Activated CD4-positive, alpha-beta T cell treated with anti-CD3 and anti-CD28 coated beads, Interleukin-2, amount 50 U/mL, for 16 hours (primary cell): ENCODE data around the gene LAMTOR5.
"Not testable (repeated sequence)": the region's sequence is repeated elsewhere in the genome, so short reads cannot be mapped to it uniquely, and the experiment has no call there.

Source experiments
- DNase-seq: peaks from one replicate; pipeline ENCODE4 v3.0.0-alpha.2; 2020

LAMTOR5 gene

GRCh38 chr1:110407260-110408210, at the start of gene LAMTOR5:
Gene LAMTOR5, minus strand, starts transcription at chr1:110407694. Its CDS starts 74 bp downstream, at chr1:110407620.
- DNase-seq: peak; percentile 95

GRCh38 chr1:110457206-110457605, 49.7 kb upstream of the LAMTOR5 start:
- no peak for DNase-seq

GRCh38 chr1:110455151-110455550, 47.7 kb upstream of the LAMTOR5 start:
- DNase-seq: no peak

GRCh38 chr1:110454328-110454727, 46.8 kb upstream of the LAMTOR5 start:
- no peak for DNase-seq

DNA sequence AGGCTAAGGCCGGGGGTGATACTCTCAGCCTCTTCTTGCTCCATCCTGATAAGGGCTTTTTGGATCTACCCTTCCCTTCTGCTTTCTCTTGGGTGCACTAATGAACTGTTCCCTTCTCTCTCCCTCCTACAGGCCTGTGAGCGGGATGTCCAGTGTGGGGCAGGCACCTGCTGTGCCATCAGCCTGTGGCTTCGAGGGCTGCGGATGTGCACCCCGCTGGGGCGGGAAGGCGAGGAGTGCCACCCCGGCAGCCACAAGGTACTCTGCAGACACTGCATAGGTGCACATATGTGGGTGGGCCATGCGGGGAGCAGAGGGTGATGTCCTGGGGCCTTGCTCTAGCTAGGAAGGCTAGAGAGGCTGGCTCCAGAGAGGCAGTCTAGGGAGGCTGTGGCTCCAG, 46.3 kb upstream of the LAMTOR5 start:
- no peak for DNase-seq

DNA sequence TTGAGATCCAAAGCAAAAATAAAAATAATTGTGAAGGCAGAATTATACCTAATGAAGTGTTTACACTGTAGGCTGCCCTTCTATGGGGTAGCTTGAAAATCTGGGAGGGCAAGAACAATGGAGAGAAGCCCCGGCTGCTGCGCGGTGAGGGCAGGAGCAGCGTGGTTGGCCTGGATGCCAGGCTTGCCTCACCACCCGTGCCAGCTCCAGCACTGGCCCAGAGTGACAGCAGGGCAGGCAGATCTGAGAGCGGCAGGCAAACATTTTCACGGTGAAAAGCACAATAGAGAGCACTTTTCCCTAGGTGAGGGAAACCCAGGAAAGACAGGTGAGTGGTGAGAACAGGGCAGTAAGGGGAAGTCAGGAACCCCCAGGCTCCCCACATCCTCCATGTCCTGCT, 44.8 kb upstream of the LAMTOR5 start:
- no peak for DNase-seq

- DNase-seq: no peak
These were observed 43.4 kb upstream of the LAMTOR5 start, which contains the start of gene PROK1 for GRCh38 chr1:110450929-110451328. Gene PROK1, plus strand, starts transcription at chr1:110451149. Its CDS starts 68 bp downstream, at chr1:110451217.

DNA sequence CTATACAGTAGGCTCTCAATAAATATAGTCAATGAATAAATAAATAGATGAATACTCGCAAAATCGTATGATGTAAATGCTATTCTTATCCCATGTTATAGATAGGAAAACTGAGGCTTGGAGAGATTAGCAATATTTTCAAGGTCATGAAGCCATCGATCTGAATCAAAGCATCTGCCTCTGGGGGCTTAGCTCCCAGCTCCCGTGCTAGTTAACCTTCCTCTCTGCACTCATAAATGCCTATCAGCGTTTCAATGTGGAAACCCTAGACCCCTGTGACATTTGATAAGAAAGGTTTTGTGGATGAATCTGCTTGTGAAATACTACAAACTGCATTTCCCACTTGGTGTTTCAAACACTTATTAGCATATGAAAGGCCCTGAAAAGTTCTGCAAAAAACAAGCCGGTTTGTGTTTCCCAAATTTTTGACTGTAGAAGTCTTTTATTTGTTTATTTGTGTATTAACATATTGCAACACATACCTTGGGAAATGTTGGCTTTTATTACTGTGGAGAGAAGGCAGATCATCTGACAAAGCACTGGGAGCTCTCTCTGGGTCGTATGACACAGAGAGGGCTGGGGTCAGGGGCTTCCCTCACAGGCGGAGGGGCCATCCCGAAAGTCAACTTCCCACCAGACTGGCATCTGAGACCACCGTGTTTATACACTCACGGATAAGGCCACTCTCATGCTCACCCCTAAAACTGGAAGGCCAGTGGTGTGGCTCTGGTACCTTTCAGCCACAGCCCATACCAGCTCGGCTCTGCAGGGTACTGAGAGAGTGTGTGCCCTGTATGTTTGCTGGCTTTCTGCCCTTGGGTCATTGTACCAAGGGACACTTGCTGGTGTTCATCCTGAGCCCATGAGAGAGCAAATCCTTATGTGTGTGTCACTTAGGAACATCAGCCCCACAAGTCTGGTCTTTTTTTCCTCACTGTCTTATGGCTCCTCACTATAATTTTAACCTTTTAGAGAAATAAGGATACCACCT, 42.5 kb upstream of the LAMTOR5 start:
- no peak for DNase-seq

DNA sequence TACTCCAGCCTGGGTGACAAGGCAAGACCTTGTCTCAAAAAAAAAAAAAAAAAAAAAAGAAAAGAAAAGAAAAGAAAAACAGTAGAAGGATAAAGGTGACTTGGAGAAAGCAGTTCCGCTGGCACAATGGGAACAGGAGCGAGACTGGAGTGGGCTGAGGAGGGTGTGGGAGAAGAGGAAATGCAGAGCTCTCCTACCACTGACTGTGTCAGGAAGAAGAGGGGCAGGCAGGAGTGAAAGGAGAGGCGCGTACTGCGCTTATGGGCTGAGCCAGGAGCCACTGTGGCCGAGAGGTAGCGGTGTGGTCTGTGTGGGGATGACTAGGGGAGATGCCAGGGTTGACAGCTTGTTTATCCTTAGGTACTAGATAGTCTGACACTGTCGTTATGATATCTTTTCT, 37.1 kb upstream of the LAMTOR5 start:
- DNase-seq: no peak

GRCh38 chr1:110443451-110443850, 36.0 kb upstream of the LAMTOR5 start:
- DNase-seq: no peak

DNA sequence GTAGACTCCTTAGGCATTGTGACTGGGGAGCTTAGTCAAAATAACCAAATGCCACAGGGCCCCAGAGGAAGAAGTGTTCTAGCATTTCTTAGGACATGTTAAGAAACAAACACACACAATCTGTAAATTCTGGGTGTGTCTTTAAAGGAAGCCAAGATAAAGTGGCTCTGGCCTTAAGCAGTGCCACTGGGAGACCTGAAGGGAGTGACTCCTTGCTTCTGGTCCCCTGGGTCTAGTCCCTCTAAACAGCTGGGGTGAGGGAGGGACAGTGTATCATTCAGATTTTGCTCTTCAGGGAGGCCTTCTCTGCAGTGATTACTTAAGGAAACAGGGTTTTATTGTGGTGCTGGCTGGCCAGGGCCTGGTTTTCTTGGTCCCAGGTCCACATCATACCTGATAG, 34.4 kb upstream of the LAMTOR5 start:
- no peak for DNase-seq

DNA sequence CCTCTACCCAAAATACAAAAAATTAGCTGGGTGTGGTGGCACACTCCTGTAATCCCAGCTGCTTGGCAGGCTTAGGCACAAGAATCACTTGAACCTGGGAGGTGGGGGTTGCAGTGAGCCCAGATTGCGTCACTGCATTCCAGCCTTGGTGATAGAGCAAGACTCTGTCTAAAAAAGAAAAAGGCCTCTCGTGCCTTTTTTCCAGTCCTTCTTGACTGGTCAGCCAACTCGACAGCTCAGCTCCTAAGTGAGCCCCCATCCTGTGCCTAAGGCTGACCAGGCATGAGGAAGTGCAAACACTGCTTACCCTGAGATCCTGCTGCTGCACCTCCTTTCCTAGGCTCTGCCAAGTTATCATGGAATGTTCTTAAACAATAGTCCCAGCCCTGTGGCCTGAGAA, 33.4 kb upstream of the LAMTOR5 start:
- DNase-seq: no peak

GRCh38 chr1:110439873-110440272, 32.4 kb upstream of the LAMTOR5 start:
- DNase-seq: not testable (repeated sequence)

GRCh38 chr1:110438893-110439292, 31.4 kb upstream of the LAMTOR5 start:
- DNase-seq: no peak

DNA sequence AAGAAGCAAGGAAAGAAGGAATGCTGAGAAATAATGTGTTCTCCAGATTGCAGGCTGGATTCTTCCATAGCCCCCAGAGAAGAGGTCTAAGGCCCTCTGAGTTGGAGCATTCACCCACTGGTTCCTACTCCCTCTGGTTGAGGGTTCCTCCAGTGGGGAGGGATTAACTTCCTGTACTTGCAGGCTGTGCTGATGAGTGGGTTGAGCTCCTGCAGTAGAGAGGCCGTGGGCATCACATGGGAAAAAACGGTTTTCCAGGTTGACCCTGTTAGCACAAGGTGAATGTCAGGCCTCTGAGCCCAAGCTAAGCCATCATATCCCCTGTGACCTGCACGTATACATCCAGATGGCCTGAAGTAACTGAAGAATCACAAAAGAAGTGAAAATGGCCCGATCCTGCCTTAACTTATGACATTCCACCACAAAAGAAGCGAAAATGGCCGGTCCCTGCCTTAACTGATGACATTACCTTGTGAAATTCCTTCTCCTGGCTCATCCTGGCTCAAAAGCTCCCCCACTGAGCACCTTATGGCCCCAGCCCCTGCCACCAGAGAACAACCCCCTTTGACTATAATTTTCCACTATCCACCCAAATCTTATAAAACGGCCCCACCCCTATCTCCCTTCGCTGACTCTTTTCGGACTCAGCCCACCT, 30.3 kb upstream of the LAMTOR5 start:
- DNase-seq: not testable (repeated sequence)

DNA sequence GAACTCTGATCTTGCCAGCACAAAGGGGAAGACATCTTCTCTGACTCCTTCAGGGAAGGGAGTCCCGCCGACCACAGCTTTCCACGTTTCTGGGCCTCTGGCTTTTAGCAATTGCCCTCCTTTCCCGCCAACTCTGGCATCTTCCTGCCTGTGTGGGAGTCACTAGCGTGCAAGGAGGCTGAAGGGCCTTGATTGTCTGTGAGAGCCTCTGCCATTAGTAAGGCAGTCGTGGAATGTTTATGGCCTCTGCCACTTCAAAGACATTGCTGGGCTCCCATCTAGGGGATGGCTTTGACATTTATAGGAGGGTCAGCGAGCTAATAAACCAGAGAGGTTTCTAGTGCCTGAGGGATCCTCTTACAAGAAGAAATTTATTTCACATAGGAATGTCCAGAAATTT, 29.1 kb upstream of the LAMTOR5 start:
- no peak for DNase-seq

DNA sequence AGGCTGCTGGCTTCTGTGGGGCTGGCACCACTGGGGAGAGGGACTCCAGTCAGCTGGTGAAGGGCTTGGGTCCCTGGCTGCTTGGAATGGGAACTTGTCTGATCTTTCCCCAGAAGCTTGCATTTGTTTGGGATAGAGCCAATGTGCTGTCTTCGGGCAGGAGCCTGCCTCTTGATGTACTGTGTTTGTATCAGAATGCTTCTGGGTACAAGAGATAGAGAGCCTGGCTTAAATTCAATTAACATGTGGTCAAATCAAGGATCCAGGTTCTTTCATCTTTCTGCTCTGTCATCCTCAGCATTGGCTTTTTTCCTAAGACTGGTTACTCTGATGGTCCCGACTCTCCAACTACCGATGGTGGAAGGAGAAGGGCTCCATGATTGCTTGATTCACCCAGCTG, 27.5 kb upstream of the LAMTOR5 start:
- DNase-seq: no peak

GRCh38 chr1:110433803-110434202, 26.3 kb upstream of the LAMTOR5 start:
- DNase-seq: no peak

DNA sequence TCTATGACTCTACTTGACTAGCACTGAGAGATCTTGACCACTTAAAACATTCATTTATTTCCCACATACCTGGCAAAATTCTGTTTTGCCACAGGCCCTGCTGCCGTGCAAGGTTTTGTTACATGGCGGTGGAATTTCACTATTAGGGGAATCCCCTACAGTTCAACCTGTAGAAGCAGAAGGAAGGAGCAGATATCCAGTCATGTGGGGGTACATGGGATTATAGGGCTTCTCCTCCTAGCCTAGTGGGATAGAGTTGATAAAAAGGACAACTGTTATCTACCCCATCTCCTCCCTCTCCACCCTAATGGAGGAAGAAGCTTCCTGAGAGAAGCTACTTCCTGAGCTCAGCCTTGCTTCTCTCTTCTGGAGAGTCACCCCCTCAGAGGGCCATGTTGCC, 25.7 kb upstream of the LAMTOR5 start:
- no peak for DNase-seq

DNA sequence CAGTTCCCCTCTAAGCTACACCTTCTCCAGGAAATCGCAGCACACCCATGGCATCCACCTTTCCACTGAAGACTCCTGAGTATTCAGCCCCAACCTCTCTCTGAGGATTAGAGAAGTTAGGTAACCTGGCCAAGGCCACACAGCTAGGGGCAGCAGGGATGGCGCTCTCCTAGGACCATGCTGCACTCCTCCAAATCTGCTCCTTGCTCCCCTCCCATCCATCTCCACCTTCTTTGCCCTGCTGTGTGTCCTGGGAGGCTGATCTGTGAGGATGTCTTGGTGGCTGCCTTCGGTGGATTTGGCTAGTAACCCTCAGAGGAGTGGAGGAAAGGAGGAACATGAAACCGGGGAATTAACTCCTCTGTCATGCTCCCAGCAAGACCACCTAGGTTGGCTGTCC, 23.4 kb upstream of the LAMTOR5 start:
- DNase-seq: no peak

- DNase-seq: no peak
These were observed 22.9 kb upstream of the LAMTOR5 start for GRCh38 chr1:110430366-110430765.

DNA sequence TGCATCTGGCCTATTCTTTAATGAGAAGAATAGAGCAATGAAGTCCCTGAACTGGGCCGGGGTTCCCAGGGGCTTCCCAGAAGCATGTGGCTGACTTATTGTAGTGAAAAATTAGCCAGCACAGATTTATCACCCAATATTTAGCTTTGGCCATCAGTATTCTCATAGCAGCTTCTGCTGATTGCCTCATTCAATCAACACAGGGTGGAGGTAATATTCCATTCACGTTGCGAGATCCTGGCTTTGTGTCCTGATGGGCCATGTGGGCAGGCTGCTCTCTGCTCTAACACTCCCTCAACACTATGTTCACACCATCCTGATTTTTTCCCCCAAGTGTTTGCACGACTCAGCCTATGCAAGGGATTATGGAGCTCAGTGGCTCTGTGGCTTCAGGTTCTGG, 21.5 kb upstream of the LAMTOR5 start:
- DNase-seq: no peak

DNA sequence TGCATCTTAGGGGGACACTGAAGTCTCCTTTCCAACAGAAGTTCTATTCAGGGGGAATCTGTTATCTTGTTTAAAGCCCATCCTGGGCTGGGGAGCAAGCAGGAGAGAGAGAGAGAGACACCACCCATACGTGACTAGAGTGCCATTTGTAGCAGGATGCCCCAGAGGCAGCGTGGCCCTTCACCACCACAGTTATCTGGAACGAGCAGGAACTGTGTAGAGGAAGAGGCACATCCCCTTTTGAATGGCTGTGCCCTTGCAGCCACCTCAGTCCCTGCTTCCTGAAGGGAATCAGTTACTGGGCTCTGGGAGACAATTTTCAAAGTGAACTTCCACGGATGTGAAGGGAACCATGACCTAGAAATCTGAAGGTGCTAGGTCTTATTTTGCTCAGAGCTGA, 19.4 kb upstream of the LAMTOR5 start:
- no peak for DNase-seq
